ENCODE data around the gene PTH2.
"Not testable (repeated sequence)": the region's sequence is repeated elsewhere in the genome, so short reads cannot be mapped to it uniquely, and the experiment has no call there.

PTH2 gene

DNA sequence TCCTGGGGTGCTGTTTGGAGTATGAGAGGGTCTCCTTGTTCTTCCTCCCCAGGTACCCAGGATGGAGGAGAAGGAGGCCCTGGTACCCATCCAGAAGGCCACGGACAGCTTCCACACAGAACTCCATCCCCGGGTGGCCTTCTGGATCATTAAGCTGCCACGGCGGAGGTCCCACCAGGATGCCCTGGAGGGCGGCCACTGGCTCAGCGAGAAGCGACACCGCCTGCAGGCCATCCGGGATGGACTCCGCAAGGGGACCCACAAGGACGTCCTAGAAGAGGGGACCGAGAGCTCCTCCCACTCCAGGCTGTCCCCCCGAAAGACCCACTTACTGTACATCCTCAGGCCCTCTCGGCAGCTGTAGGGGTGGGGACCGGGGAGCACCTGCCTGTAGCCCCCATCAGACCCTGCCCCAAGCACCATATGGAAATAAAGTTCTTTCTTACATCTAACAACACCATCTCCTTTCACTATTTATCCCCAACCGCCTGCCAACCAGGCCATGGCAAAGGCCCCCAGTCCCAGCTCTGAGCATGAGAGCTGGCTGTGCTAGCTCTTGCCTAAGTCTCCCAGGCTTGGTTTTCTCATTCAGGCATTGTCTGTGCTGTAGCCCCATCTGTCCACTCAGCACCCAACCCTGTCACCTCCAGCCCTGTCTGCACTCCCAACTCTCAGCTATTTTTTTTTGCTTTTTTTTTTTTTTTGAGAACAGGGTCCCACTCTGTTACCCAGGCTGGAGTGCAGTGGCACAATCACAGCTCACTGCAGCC, 48.4 kb downstream of the PTH2 start:
- DNase-seq = no peak

DNA sequence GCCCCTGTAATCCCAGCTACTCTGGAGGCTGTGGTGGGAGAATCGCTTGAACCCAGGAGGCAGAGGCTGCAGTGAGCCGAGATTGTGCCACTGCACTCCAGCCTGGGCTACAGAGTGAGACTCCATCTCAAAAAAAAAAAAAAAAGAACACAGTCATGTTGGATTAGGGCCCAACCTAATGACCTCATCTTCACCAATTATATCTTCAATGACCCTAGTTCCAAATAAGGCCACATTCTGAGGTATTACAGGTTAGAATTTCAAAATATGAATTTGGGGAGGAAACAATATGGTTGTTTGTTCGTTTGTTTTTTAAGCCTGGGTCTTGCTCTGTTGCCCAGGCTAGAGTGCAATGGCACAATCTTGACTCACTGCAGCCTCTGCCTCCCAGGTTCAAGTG, 50.1 kb downstream of the PTH2 start:
- DNase-seq = not testable (repeated sequence)
